Astrocyte (in vitro differentiated cells and primary cell): ENCODE results near the gene ZFYVE26.

ENCODE experiments used
- CTCF ChIP-seq: IDR thresholded peaks from 2 replicates; pipeline ENCODE4 v1.5.1; 2011; ENCODE audit warnings: low read depth, mild to moderate bottlenecking, inconsistent platforms, low read length, moderate library complexity; ENCODE audit not compliant: insufficient read depth
- EZH2 ChIP-seq: IDR thresholded peaks from 2 replicates; pipeline ENCODE4 v1.6.1; 2012; ENCODE audit warnings: mild to moderate bottlenecking, low read length, inconsistent platforms; ENCODE audit not compliant: insufficient read depth

DNA sequence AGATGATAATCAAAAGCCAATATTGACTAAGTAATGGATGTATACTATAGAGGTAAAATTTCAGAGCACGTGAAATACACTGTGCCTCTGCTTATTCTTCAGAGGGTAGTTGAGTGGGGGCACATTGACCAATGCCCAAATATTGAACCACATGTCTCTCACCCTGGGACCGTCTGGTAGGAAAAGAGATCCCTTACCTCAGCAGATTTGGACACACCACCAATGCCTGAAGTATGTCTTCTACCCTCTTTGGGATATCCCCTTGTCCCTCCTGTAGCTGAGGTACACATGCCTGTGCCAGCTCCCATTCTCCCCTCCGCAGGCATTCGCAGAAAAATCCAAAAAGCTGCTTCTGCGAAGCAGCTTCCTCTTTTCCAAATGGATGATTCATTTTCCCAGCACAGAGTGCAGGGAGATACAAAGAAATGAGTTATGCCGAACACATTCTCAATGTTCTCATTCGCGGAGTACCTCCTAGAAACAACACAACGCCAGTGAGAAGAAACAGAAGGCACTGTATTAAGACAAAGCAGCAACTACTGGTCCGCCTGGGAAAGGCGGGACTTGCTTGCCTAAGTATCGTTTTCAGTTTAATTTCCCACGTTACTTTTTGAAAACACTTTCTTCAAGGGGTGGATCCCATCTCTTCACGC lies 691 bp downstream of the ZFYVE26 start:
- TF ChIP-seq CTCF: no peak
- TF ChIP-seq EZH2: no peak
